K562 (cell line): ENCODE results near the gene AZU1. TPM values are rescaled to one million over a fixed set of nuclear protein-coding genes. Genes with fewer than 3 reads are reported as not detected.

Experiments
- HDAC1 ChIP-seq, 2 experiments: fragments of 450-650 bp; IDR thresholded peaks; 2 replicates each; pipeline ENCODE4 v1.6.1; 2016 to 2017; ENCODE audit warnings: inconsistent platforms in 1 of 2, mild to moderate bottlenecking in 1 of 2, moderate library complexity in 1 of 2
- JUNB ChIP-seq: fragments of 450-650 bp; formaldehyde crosslinking; conservative IDR thresholded peaks from 2 replicates; pipeline ENCODE4 v1.4.0; 2020; ENCODE audit warnings: mild to moderate bottlenecking
- MTA1 ChIP-seq: fragments of 450-650 bp; IDR thresholded peaks from 2 replicates; pipeline ENCODE4 v1.6.1; 2017; ENCODE audit warnings: borderline replicate concordance
- MTF1 ChIP-seq: fragments of 250-450 bp; sonication (Bioruptor Pico); IDR thresholded peaks from 2 replicates; pipeline ENCODE4 v1.9.0; 2021; ENCODE audit warnings: moderate library complexity, mild to moderate bottlenecking, inconsistent platforms, borderline replicate concordance
- NCOA1 ChIP-seq: fragments of 450-650 bp; IDR thresholded peaks from 2 replicates; pipeline ENCODE4 v1.6.1; 2016; ENCODE audit warnings: low read depth
- RBM22 ChIP-seq: fragments of 200-400 bp; formaldehyde crosslinking; IDR thresholded peaks from 2 replicates; pipeline ENCODE4 v1.6.1; 2018; ENCODE audit warnings: low read length, low read depth; ENCODE audit not compliant: poor library complexity, severe bottlenecking
- SNIP1 ChIP-seq: fragments of 450-650 bp; IDR thresholded peaks from 2 replicates; pipeline ENCODE4 v1.7.1; 2017; ENCODE audit warnings: low read depth, mild to moderate bottlenecking
- STAT5A ChIP-seq: IDR thresholded peaks from 2 replicates; pipeline ENCODE4 v1.6.1; 2012; ENCODE audit warnings: low read length, inconsistent platforms, borderline replicate concordance
- TBL1XR1 ChIP-seq, 2 experiments: IDR thresholded peaks; 2 replicates each; pipeline ENCODE4 v1.6.1; 2012; ENCODE audit warnings: improper control_type of control experiment in 2 of 2, low read length in 2 of 2, mild to moderate bottlenecking in 1 of 2
- THRAP3 ChIP-seq: fragments of 450-650 bp; IDR thresholded peaks from 2 replicates; pipeline ENCODE4 v1.6.1; 2016; ENCODE audit warnings: mild to moderate bottlenecking, inconsistent platforms, borderline replicate concordance
- USF2 ChIP-seq: sonication (generic); formaldehyde crosslinking; IDR thresholded peaks from 2 replicates; pipeline ENCODE4 v1.5.0; 2020; ENCODE audit warnings: missing genetic modification reagents
- ZBTB1 ChIP-seq: sonication (generic); formaldehyde crosslinking; IDR thresholded peaks from 2 replicates; pipeline ENCODE4 v1.8.1; 2023; ENCODE audit warnings: missing genetic modification reagents, low read depth, mild to moderate bottlenecking, borderline replicate concordance
- ZBTB7A ChIP-seq: IDR thresholded peaks from 2 replicates; pipeline ENCODE4 v1.6.1; 2011; ENCODE audit warnings: low read depth, mild to moderate bottlenecking, low read length, moderate library complexity, borderline replicate concordance; ENCODE audit not compliant: control insufficient read depth
- ZFX ChIP-seq: sonication (generic); formaldehyde crosslinking; IDR thresholded peaks from 2 replicates; pipeline ENCODE4 v1.8.0; 2022; ENCODE audit warnings: mild to moderate bottlenecking, missing genetic modification reagents, moderate library complexity
- ZNF316 ChIP-seq: fragments of 450-650 bp; IDR thresholded peaks from 2 replicates; pipeline ENCODE4 v1.6.1; 2016
- polyA plus RNA-seq, 8 experiments: library from polyadenylated mRNA; depleted of rRNA in 4 of 8; stranded (reverse) in 5 of 8; unstranded in 3 of 8; fragments of >200 nt; fragmentation: Nextera tagmentation in 2 of 8; fragmentation: Illumina TruSeq in 1 of 8; extraction: Ambion mirVana in 2 of 8; extraction: Trizol in 1 of 8; gene quantifications; 2 replicates each; pipeline versions ENCODE4 v1.2.1 to v1.2.3, GENCODE V29; 2011 to 2014; ENCODE audit warnings: inconsistent platforms in 1 of 8, missing spikeins in 1 of 8
- total RNA-seq, 7 experiments: library from RNA; depleted of rRNA in 6 of 7; stranded (reverse); fragments of >200 nt in 6 of 7; fragmentation: Illumina TruSeq in 2 of 7; extraction: Trizol in 2 of 7; gene quantifications; 2 replicates each; pipeline versions ENCODE4 v1.2.1 to v1.2.3, GENCODE V29; 2011 to 2021; ENCODE audit warnings: low replicate concordance in 1 of 7
- TF ChIP-seq, protein P1 (sequence below): IDR thresholded peaks from 3 replicates; pipeline ENCODE4 v1.6.1; 2011; ENCODE audit warnings: borderline replicate concordance, mild to moderate bottlenecking; ENCODE audit not compliant: insufficient read length, insufficient read depth
- TF ChIP-seq, protein P2 (sequence below): sonication (generic); formaldehyde crosslinking; IDR thresholded peaks from 2 replicates; pipeline ENCODE4 v1.8.0; 2022; ENCODE audit warnings: mild to moderate bottlenecking, low read depth, missing genetic modification reagents
- TF ChIP-seq, protein P3 (sequence below): conservative IDR thresholded peaks from 2 replicates; pipeline ENCODE4 v1.6.1; 2011; ENCODE audit warnings: low read depth, mild to moderate bottlenecking, low read length; ENCODE audit not compliant: control insufficient read depth

AZU1 gene
- total and polyA plus RNA-seq, 9 of the 15 experiments (the other 6 are each of a cell fraction or from before 2014, with no cell fraction given), result 0.29 to 1.9 (median 0.59) TPM; not detected in 3

- TF ChIP-seq USF2 (CRISPR knock-in tag) (no peak), RBM22 (no peak), MTF1 (CRISPR knock-in tag) (no peak), ZNF316 (no peak), JUNB (no peak), THRAP3 (no peak), ZBTB7A (peak; percentile 99), STAT5A (peak; percentile 44; the same call in 1 of the 2 replicates), TBL1XR1 (IDR thresholded peaks at IDR 0.05; ENCODE audit: low read length in 2 of 2) (peak in 1 of 2 experiments; percentile 59; a peak in 1 of 4 replicates), HDAC1 (IDR thresholded peaks at IDR 0.05) (peak in 1 of 2 experiments; percentile 58; a peak in 2 of 4 replicates), MTA1 (no peak), ZFX (CRISPR knock-in tag) (peak; percentile 68), ZBTB1 (CRISPR knock-in tag) (no peak), SNIP1 (no peak), NCOA1 (peak; percentile 44; the same call in 1 of the 2 replicates)
- TF ChIP-seq, protein P1, sequence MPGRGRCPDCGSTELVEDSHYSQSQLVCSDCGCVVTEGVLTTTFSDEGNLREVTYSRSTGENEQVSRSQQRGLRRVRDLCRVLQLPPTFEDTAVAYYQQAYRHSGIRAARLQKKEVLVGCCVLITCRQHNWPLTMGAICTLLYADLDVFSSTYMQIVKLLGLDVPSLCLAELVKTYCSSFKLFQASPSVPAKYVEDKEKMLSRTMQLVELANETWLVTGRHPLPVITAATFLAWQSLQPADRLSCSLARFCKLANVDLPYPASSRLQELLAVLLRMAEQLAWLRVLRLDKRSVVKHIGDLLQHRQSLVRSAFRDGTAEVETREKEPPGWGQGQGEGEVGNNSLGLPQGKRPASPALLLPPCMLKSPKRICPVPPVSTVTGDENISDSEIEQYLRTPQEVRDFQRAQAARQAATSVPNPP, result no peak
- TF ChIP-seq, protein P2, sequence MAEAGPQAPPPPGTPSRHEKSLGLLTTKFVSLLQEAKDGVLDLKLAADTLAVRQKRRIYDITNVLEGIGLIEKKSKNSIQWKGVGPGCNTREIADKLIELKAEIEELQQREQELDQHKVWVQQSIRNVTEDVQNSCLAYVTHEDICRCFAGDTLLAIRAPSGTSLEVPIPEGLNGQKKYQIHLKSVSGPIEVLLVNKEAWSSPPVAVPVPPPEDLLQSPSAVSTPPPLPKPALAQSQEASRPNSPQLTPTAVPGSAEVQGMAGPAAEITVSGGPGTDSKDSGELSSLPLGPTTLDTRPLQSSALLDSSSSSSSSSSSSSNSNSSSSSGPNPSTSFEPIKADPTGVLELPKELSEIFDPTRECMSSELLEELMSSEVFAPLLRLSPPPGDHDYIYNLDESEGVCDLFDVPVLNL (CRISPR knock-in tag), result no peak
- TF ChIP-seq, protein P3, sequence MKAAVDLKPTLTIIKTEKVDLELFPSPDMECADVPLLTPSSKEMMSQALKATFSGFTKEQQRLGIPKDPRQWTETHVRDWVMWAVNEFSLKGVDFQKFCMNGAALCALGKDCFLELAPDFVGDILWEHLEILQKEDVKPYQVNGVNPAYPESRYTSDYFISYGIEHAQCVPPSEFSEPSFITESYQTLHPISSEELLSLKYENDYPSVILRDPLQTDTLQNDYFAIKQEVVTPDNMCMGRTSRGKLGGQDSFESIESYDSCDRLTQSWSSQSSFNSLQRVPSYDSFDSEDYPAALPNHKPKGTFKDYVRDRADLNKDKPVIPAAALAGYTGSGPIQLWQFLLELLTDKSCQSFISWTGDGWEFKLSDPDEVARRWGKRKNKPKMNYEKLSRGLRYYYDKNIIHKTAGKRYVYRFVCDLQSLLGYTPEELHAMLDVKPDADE, result peak; percentile 87
Observed at GRCh38 chr19:791567-792305, 35.9 kb upstream of the AZU1 start (continued).
